ENCODE measurements around the gene ADRA2B.

The ADRA2B gene

DNA sequence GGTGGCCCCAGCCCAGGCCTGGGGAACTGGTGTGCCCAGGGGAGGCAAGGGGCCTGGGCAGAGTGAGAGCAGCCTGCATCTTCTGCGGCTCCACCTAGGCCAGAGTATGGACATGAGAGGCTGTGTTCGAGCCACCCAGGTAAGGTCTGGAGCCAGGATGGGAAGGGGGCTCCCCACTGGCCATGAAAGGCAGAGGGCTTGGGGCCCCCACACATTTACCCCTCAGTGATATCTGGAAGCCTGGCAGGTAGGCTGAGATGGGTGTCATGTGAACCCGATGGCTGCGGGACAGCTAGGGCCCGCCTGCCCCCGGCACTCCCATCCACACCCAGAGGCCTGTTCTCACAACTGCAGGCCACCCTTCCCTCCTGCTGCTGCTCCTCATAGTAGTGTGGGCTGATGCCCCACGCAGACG is 13.2 kb downstream of the ADRA2B start:
- no peak for DNase-seq

DNA sequence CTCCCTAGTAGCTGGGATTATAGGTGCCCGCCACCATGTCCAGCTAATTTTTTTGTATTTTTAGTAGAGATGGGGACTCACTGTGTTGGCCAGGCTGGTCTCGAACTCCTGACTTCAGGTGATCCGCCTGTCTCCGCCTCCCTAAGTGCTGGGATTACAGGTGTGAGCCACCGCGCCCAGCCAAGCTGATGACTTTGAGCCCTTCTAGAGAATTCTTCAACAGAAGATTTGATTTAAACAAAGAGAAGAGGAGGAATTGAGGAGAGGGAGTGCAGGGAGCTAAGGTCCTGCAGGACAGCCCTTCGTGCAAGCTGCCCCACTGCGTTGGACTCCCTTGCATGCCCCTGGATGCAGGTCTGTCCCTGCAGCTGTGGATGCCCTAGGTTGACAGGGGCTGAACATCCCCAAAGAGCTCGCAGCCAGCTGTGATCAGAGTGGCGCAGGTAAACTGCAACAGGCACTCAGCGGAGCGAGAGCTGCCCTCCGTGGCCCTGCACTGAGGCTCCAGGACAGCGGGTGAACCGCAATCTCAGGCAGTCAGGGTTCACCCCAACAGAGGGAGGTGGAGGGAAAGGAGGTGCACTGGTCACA is 13.7 kb downstream of the ADRA2B start:
- DNase-seq = no peak

DNA sequence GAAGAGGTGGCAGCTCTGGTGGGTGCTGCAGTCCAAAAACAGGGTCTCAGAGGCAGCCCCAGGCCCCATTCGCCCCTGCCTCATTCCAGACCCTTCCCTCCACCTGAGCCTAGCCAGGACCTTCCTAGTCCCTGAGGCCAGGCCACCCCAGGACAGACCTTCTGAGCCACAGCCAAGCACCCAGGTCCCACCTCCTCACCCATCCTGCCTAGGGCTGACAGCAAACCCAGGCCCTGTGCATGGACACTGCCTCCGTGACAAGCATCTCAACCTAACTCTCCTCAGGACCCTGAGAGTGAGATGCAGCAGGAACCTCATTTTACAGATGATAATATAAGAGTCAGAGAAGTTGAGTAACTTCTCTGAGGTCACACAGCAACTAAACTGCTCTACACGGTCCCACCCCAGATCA is 15.5 kb downstream of the ADRA2B start:
- DNase-seq = no peak

DNA sequence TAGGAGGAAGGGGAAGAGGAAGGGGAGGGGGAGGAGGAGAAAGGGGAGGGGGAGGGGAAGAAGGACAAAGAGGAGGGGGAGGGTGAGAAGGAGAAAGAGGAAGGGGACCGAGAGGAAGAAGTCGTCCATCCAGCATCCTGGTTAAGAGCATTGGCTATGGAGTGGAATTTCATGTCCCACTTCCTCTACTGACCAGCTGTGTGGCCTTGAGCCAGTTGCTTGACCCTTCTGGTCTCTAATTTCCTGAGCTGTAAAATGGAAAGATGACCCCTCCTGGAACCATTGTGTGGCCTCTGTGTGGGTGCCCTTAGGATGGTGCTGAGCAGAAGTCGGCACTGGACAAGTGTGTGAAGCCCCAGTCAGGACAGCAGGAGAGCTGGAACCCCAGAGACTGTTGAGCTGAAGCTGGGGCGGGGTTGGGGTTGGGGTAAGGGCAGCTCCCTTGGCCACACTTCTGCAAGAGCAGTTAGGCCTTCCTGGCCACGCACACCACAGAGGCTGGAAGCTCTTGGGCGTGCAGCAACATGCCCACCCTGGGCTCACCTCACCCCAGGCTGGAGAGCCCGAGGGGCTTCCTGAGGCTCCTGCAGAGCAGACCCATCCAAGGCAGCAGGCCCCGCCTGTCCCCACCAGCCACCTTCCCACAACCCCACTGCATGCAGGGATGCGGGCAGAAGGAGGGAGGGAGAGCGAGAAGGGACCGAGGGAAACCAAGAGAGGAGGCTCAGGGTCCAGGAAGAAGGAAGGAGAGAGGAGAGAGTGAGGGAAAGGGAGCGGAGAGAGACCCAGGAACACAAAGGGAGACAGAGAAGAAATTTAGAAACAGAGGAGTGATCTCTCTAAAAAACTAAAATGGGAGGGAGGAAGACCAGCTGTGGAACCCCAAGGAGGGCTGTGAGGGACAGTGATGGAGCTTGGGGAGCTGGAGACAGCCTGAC is 16.2 kb downstream of the ADRA2B start:
- DNase-seq = no peak

DNA sequence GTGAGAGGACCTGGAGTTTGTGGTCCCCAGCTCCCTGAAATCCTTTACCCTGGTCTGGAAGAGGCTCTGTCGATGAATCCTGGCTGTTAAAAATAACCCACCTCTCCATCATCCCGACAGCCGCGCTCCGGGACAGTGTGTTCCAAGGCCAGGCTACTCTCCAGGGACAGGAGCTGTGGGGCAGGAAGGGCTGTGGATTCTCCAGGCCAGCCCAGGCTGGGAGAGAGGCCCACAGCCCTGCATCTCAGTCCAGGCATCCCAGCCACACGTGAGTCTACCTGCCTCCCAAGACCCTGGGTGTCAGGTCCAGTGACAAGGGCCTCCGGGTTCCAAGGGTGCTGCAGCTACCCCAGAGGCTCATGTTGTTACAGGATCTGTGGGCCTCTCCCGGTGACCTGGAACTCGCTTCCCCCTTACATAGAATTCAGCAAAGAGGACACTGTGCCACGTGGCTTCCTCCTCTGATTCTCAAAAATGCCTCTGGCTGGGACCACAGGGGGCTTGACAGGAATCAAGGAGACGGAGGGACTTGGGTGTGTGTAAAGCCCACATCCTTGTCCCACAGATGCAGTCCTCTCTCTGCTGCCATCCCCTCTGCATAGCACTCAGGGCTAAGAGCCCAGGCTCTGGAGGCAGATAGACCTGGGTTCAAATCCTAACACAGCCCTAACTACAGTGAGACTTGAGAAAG is 17.3 kb downstream of the ADRA2B start:
- no peak for DNase-seq

DNA sequence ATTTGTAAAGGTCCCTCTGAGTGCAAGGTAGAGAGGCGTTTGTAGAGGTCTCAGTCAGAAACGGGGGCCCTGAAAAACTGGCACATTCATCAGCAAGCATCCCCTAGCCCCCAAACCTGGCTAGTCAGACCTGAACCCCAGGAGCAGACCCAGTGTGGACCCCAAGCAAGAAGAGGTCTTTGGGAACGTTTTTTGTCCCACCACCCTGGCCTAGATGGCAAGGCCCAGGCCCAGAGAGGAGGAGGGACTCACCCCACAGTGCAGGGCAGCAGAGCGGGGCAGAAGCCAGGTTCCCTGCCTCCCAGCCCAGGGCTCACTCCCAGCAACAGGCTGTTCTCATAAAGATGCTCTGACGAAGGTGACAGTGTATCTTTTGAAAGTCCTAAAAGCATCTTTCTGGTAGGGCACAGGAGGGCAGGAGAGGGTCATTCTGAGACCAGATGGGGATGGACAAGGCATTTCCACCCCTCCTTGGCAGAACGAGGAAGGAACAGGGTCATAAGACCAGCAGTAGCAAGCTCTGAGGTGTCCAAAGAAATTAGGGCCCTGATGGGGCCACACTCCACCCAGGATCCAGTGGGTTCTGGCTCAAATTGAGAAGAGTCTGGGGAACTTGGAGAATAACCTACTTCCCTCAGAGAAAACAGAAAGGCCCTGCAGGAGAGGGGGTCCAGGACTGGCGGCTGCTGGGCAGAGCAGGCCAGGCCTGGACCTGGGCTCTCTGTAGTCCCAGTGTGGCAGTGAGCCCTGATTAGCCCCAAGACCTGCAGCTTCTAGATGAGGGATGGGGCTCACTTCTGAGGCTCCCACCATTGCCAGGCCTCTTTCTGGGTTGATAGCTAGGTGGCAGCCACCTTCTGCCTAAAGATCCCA is 18.2 kb downstream of the ADRA2B start:
- DNase-seq = no peak

DNA sequence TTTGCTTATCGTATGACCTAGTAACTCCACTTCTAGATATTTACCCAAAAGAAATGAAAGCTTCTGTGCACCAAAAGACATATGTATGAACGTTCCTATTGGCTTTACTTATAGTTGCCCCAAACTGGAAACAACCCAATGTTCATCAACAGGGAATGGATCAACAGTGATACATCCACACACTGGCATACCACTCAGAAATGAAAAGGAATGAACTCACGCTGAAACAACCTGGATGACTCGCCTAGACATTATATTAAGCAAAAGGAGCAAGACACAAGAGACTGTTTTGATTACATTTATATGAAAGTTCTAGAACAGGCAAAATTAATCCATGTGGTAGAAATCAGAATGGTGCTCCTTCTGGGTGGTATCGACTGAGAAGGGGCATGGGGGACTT is 18.9 kb downstream of the ADRA2B start:
- DNase-seq = no peak

DNA sequence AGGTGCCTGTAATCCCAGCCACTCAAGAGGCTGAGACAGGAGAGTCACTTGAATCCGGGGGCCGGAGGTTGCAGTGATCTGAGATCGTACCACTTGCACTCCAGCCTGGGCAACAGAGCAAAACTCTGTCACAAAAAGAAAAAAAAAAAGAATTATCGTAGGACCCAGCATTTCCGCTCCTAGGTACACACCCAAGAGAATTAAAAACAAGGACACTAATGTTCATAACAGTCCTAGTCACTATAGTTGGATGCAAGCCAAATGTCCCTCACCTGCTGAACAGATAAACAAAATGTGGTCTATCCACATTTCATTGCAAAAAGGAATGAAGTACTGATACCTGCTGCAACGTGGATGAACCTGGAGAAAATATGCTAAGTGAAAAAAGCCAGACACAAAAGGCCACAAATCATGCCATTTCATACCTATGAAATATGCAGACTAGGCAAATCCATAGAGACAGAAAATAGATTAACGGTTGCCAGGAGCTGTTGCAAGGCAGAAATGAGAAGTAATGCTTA is 21.2 kb downstream of the ADRA2B start:
- DNase-seq = no peak

DNA sequence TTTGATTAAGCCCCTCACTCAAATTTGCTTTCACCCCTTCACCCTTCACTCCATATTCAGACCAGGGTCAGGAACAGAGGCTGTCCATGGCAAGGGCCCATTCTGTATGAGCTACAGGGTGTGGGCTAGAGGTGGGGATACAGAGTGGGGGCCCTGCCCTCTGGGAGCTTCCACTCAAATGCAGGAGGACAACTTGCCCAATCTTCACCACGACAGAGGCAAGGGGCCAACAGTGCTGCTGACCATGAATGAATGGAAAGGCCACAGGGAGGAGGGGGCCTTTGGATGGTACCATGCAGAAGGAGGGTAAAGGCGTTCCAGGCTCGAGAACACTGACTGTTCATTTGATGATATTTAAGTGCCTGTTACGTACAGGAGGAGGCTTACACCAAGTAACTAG is 22.8 kb downstream of the ADRA2B start:
- no peak for DNase-seq

DNA sequence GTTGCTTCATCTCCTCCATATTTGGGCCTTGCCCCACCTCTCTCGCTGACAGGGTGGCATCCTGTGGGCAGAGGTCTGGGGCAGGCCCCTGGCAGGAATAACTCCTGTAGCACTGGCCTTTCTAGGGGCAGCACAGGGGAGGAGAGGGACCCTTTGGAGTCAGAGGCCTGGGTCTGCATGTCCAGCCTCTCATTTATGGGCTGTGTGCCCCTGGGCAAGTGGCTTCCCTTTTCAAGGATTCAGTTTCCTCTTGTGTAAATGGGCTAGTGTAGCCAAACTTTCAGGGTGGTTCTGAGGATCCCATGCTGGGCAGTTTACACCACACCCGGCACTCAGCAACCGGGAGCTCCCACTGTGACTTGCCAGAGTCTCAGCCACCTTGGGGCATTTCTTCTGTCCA is 23.4 kb downstream of the ADRA2B start:
- no peak for DNase-seq

DNA sequence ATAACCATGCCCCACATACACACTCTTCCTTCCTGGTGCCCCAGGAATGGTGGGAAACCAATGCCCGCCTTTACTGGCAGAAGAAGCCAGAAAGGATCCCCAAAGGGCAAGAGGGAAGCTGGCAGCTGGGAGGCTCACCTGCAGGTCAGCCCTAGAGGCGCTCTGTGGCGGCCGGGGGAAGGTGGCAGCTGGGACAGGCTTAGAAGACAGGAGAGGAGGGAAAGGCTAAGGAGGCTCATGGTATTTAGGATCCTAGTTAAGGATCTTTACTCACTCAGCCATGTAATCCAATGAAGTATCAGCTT is 23.8 kb downstream of the ADRA2B start:
- no peak for DNase-seq

DNA sequence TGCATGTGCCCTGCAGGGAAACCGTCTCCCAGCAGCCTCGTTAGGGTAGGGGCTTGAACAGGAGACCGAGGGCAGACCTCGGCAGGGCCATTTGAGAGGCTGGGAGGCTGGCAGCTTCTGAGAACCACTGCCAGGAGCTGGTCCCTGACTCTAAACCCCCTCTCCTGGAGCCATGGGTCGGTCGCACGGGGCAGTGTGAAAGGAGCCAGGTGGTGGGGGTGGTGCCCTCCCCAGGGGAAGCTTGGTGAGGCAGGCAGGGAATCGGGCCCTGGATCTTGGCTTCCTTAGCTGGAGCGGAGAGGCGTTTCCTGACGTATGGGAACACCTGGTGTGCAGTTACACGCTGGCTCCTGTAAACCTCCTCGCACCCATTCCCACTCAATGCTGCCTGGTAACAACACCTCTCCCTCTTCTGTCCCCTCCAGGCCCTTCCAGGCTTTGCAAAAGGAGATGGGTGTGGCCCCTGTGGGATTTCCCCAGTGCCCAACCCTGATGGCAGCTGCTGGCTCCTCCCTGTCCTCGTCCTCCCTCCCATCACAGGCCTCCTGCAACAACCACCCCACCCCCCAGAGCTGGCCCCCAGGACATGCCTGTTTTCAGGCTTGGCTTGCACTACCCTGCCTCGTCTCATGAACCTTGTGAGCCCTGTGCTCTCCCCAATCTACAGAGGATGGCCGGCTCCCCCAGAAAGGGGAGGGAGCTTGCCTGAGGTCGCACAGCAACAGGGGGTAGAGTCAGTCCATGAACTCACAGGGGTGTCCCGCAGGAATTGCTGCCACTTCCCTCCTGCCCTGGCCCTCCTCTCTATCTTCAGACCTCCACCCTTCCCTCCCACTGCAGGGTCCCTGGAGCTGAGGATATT is 24.4 kb downstream of the ADRA2B start:
- DNase-seq = no peak

DNA sequence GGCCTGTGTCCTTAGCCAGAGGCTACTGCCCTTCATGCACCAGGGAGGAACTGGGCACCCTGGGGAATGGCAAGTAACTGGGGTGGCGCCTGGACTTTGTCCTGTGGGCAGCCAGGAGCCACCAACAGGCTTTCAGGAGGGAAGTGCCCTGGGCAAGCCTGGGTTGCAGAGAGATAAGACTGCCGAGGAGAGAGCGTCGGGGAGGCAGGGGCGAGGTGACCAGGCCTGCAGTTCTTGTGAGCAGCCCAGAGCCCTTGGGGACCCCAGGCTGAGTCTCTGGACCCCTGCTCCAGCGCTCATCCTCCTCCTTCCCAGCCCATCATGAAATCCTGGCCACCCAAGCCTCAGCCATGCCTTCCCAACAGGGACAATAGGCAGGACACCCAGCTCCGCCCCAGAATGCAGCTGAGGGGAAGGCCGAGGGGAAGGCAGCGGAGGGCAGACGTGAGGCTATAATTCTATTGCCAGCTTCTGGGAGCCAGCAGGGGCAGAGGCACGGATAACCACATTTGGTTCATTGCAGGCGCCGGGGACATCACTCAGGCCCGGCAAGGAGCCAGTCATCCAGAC is 25.1 kb downstream of the ADRA2B start:
- no peak for DNase-seq

DNA sequence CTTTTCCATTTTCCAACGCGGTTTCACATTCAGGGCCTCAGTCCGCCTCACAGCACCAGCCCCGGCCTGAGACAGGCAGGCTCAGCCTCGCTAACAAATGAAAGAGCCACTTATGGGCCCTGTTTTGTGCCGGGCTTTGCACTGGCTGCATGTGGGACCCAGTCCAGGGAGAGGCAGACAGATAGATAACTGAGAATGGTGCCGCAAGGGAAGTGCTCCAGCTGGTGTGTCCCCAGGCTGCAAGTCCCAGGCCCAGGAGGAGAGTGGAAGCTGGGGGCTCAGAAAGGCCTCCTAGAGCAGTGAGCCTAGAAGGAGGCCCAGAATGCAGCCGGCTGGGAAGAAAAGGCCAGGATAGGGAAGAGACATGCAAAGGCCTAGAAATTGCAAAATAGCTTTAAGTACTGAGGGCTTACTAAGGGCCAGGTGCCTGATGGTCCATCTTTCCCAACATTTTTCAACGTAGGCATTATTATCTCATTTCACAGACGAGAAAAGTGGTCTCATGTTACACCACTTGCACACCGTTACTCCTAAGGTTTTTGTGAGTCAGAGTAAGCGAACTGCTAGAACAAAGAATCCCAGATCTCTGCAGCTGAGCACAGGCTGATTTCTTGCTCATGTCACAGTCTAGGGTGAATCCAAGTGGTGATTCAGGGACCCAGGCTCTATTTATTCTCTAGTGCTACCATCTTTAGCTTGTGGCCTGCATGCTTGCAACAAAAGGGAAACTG is 26.0 kb downstream of the ADRA2B start:
- DNase-seq = no peak

DNA sequence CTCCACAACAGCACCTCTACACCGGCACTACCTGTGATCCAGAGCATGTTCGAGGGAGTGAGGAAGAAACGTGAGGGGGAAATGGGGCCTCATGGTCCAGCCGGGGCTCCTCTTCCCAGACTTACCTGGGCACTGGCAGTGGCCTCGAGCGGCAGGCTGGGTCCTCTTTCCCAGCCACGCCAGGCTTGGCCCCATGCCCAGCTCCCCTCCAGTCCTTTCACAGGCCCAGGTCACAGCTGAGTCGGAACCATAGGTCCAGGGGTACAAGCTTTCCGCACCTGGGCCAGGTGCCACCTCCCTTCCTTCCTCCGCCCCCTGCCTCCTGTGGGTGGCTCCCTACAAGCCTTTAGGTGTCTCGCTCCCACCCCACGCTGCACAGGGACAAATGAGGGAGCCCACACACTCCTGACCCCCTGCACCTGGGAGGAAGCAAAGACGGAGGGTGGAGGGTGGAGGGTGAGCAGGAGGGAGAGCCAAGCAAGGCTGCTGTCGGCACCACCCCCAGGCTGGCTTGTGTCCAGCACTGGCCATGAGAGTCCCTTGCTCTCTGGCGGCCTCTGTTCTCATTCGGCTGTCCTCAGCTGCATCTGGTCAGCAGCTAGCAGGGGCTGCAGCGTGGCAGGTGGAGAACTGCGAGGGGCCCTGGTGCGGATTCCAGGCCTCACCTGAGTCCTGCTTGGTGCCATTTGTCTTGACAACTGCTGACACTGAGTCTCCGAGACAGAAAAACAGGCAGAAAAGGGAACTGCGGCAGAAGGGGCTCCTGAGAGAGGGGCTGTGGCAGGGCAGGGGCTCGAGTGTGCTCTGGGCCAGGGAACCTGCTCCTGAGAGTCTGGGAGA is 26.8 kb downstream of the ADRA2B start:
- DNase-seq = no peak

DNA sequence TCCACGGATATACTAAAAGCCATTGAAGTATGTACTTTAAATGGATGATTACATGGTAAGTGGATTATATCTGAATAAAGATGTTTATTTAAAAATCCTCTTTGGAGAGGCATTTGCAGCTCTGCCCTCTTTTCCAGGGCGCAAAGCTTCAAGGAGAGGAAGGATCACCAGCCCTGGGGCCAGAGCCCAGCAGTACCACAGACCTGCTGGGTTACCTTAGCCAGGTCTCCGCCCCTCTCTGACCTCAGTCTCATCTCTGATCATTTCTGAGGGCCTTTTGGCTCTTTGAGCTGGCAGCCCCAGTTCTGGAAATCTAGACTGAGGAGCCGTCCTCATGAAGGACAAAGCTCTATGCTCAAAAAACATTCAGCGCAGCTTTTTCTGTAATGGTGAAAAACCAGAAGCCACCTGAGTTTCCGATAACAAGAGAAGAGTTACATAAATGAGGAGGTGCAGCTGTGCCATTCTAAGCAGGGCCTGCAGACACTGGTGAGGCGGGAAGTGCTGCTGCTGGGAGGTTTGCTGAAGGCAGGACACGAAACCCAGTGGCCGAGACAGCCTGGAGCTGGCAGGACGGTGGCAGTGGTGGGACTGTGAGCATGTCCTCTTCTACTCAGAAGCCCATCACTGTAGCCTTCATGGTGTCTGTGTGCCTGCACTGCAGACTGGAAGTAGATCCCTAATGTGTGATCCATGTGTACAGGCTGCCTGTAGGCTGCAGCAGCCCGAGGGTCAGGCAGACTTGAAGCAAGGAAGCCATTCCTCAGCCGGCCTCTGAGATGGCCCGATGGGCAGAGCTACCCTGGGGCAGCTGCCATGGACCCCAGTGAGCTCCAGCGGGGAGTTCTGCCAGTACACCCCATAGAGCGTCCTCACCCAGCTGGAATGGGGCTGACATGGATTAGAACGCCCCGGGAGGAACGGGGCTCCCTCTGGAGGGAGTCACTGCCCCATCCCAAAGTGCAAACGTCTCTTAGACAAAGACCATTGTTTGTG is 27.7 kb downstream of the ADRA2B start:
- no peak for DNase-seq

DNA sequence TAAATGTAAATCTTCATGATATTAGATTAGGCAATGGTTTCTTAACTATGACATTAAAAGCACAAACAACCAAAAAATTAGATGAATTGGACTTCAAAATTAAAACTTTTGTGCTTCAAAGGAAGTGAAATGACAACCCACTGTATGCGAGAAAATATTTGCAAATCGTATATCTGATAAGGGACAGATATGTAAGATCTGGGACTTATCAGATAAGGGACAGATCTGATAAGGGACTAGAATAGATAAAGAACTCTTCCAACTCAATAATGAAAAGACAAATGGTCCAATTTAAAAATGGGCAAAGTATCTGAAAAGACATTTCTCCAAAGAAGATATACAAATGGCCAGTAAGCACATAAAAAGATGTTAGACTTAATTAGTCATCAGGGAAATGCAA is 29.2 kb downstream of the ADRA2B start:
- no peak for DNase-seq

DNA sequence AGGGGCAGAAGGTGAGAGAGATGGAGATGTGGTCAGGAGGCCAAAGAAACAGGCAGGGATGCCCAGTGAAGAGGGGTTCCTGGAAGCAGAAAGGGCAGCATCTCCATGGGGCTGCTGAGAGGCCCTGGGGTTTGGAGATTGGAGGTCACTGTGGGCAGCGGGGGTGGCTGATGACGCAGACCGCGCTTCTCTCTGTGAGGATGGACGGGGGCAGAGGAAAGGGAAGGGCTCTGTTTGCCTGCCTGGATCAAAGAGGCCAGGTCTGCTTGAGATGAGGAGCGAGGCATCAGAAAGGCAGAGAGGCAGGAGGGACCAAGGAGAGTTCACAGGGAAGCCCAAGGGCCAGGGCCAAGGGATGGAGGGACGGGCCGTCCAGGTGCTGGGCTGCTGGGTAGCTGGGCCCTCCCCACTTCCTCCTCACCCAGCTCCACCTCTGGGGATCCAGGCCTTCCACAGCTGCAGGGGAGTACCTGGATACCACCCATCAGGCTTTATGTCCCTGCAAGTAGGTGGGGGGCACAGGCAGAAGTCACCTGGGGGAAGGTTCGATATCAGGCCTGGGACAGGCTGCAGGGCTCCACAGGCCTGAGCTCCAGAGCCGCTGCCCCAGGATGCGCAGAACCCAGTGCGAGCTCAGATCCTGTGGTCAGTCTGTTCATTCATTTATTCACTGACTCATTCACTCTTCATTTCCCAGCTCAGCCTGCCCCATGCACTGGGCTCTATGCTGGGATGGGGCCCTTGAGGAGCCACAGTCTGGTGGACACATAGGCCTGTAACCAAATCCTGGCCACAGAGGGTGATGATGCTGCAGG is 30.6 kb downstream of the ADRA2B start:
- no peak for DNase-seq
